Liver (tissue), 3 donors: ENCODE data around the gene NFAT5.

Experiments used
- ATF3 ChIP-seq: IDR thresholded peaks from 2 replicates; pipeline ENCODE4 v1.6.1; 2016; ENCODE audit warnings: antibody characterized with exemption
- CTCF ChIP-seq: fragments of 150-350 bp; IDR thresholded peaks from 2 replicates; pipeline ENCODE4 v1.5.1; 2017; ENCODE audit warnings: improper control_type of control experiment, low read depth, low read length; ENCODE audit not compliant: missing input control
- EGR1 ChIP-seq, 2 donors: IDR thresholded peaks; 2 replicates each; pipeline ENCODE4 v1.6.1; 2016 to 2018; ENCODE audit warnings: antibody characterized with exemption in 2 of 2, low read depth in 2 of 2
- FOXA1 ChIP-seq: IDR thresholded peaks from 2 replicates; pipeline ENCODE4 v1.6.1; 2016; ENCODE audit warnings: antibody characterized with exemption
- GABPA ChIP-seq, 2 donors: IDR thresholded peaks in 1 of 2; conservative IDR thresholded peaks in 1 of 2; 2 replicates each; pipeline ENCODE4 v1.6.1; 2016; ENCODE audit warnings: antibody characterized with exemption in 2 of 2, mild to moderate bottlenecking in 1 of 2, moderate library complexity in 1 of 2
- JUND ChIP-seq, 2 donors: IDR thresholded peaks; 2 replicates each; pipeline ENCODE4 v1.6.1; 2016; ENCODE audit warnings: antibody characterized with exemption in 2 of 2
- RAD21 ChIP-seq, 2 donors: IDR thresholded peaks; 2 replicates each; pipeline ENCODE4 v1.6.1; 2016; ENCODE audit warnings: antibody characterized with exemption in 2 of 2, mild to moderate bottlenecking in 2 of 2
- YY1 ChIP-seq: IDR thresholded peaks from 2 replicates; pipeline ENCODE4 v1.6.1; 2016; ENCODE audit warnings: antibody characterized with exemption, mild to moderate bottlenecking
- ZBTB33 ChIP-seq: IDR thresholded peaks from 2 replicates; pipeline ENCODE4 v1.6.1; 2016; ENCODE audit warnings: antibody characterized with exemption
- donor health status: healthy.
- donor health status: healthy.

GRCh38 chr16:69720822-69721430 lies 155.2 kb downstream of the NFAT5 start:
- TF ChIP-seq CTCF (no peak), JUND (IDR thresholded peaks at IDR 0.05) (no peak), RAD21 (IDR thresholded peaks at IDR 0.05) (no peak), GABPA (IDR thresholded peaks at IDR 0.05 in 1 of 2, conservative IDR thresholded peaks at IDR 0.05 in 1 of 2) (no peak), ATF3 (no peak), EGR1 (IDR thresholded peaks at IDR 0.05; ENCODE audit: low read depth in 2 of 2) (no peak), FOXA1 (no peak), YY1 (no peak), ZBTB33 (no peak)
